HG03469 (cell line): Measurements from ENCODE around the gene GBX1.

Source experiments
- ATAC-seq: cut with Tn5 transposase; IDR thresholded peaks from one replicate; pipeline ENCODE4 v1.9.1; 2021; ENCODE audit warnings: mild to moderate bottlenecking, moderate library complexity, moderate number of reproducible peaks; ENCODE audit not compliant: unreplicated experiment

The GBX1 gene

DNA sequence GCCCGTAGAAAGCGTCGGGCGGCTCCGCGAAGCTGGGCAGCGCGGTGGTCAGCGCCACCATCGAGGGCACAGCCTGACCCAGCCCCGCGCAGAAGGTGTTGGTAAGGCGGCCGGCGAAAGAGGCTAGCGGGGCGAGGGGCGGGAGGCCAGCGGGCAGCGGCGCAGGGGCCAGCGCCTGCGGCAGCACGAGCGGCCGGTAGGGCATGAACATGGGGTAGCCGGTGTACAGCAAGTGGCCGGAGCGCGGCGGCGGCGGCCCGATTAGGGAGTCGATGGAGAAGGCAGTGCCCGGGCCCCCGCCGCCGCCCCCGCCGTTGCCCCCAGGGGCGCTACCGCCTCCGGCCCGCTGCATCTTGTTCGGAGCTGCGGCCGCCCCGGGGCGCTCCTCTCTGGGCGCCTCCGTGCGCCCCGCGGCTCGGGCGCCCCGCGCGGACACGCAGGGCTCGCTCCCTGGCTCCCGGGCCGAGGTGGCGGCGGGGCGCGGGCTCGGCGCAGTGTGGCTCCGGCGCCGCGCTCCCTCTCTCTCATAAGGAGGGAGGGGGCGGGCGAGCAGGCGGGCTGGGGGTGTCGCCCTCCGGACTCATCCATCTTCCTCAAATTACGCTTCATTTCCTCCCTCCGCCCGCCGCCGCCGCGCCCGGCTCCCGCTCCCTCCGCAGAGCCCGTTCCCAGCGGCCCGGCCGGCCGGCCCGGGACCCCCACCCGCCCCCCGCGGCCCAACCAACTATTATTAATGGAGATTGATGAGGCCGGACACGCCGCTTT is at the start of gene GBX1:
TSS of gene GBX1 (minus strand) at position 498 of the 765 bp plus-strand sequence. CDS start at position 352, 146 bp downstream.
- no peak for ATAC-seq

DNA sequence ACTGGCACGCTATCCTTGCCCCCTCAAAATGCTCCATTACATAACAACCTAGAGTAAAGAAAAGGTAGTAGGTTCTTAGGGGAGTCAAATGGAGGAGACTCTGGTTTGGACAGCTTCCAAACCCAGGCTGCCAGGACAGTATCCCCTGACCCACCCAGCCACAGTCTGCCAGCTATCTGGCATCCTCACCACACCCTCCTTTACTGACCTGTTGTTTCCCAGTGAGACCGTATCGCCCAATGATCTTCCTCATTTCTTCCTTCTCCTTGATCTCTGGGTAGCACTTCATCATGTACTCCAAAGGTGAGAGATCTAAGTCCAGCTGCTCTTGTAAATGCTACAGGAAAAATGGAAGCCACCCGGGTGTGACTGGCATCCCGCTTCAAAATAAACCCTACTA is 47.9 kb upstream of the GBX1 start:
- no peak for ATAC-seq

DNA sequence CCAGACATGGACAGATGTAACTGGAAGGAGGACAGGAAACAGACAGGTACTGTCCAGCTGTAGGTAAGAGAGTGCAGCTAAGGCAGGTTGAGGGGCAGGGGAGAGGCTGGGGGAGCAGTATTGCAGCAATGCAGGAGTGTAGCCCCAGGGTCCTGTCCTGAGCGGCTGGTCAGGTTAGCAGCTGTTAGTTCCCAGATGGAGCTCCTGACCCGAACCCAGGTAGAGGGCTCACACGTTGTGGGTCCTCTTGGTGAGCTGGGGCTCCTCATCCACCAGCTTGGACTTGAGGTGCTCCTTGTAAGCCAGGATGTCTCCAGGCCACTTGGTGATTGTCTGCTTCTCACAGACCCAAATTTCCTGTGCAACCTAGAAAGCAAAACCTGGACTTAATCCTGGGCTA is 46.3 kb upstream of the GBX1 start:
- no peak for ATAC-seq

DNA sequence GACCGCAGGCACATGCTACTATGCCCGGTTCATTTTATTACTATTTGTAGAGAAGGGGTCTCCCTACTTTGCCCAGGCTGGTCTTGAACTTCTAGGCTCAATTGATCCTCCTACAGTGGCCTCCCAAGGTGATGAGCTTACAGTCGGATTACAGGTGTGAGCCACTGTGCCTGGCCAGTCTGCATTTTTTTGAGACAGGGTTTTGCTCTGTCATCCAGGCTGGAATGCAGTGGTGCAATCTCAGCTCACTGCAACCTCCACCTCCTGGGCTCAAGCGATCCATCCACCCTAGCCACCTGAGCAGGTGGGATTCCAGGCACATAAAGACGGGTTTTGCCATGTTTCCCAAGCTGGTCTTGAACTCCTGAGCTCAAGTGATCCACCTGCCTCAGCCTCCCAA is 45.1 kb upstream of the GBX1 start:
- no peak for ATAC-seq

DNA sequence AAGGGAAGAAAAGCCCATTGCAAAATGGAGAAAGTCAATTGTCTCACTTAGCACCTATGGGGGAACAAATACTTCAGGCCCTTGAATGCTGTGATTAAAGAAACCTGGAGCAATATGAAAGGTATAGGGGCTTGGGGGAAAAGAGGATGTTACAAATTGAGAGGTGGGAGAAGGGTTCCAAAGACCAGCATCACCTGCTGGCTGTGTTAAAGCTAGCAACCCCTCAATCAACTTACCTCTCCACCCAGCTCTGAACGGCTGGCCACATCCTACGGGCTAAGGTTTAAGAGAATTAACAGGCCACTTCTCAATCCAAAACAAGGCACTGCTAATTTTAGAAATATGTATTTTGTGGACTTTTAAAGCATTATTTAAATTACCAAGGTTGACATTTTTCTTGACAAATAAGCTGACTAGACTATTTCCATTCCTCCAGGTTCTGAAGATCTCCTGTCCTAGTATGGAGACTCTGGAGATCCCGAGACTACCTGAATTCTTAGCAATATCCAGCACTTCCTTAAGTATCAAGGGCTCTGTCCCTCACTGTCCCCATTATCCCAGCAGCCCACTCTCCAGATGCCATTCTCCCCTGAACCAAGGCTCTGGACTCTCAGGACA is 43.8 kb upstream of the GBX1 start:
- no peak for ATAC-seq

DNA sequence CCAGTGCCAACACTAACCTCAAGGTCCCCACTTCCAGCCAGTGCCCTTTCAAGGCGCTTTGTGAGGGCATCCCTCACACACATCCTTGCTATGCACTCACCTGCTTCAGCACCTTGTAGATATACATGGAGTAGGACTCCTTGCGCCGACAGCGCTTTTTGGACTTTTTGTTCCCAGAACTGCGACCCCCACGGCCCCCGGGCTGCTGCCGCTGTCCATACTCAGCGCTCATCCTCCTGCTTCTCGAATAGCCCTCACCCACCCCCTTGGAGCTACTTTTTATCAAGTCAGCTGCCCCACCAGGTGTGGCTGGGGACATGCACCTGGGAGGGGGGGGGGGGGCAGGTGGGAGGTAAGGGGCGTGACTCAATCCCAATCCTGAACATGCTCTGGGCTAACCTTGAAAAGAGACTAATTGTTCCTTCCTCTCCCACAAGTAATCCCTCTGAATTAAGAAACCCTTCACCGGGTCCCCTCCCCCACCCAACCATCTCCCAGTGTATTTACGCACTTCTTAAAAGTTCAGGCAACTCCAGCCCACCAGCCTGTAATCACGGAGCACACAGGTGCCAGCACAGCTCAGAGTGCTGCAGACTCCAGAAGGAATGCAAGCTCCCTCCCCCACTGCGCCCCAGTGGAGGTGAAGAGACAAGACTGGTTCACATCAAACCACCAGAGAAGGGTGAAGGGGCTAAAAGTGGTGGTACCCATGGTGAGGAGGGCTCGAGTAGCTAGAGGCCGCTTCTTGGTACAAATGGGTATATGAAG is 42.8 kb upstream of the GBX1 start, which contains the start of gene H2BK1:
TSS of gene H2BK1 (minus strand) at position 402 of the 768 bp plus-strand sequence. CDS start at position 232, 170 bp downstream.
- no peak for ATAC-seq

DNA sequence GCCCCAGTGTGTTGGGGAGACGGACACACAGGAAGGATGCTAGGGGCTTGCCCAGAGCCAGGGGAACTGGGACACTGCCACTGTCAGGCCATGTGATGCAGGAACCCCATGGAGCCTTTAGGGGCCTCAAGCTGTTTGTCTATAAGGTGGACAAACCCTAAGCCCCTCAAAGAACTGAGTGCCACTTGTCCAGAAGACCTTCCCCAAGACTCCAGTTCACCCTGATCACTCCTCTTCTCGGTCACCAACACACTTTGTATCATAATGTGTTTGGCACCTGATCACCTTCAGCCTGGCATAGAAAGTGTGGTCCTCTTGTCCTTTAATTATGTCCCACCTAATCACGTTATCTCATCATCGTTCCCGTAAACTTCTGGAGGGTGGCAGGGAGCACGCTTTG is 42.1 kb upstream of the GBX1 start:
- ATAC-seq, result no peak

DNA sequence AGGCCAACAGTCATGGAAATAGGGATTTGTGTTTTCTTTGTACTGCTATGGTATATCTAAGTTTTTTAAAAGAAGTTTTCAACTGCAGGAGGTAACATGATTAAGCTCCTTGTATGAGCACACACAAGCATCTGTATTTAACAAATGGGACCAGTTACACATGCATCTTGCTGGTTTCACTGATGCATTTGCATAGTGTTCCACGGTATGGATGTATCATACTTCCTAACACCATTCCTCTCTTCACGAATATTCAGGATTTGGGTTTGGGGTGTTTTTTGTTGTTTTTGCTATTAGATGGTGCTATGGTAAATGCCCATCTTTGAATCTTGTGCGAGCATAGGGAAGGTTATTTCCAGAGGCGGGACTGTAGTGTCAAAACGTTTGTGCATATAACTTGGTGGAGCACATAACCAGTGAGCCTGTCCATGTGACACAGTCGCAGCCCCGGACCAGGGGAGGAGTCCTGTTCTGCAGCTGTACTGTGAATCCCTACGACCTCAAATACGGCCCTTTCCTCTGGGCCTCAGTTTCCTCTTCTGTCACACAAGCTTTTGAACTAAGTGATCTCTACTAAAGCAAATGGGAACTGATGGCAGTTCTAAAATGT is 40.9 kb upstream of the GBX1 start:
- ATAC-seq, result no peak

DNA sequence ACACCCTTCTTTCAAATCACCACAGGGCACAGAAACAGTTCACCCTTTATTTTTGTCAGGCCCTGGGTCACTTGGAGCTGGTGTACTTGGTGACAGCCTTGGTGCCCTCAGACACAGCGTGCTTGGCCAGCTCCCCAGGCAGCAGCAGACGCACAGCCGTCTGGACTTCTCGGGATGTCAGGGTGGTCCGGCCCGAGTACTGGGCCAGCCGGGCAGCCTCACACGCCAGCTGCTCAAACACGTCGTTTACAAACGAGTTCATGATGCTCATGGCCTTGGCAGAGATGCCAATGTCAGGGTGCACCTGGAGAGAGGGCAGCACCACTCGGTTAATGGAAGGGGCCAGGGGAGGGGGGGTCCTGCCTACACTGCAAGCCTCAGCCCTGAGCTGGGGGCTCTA is 40.3 kb upstream of the GBX1 start:
- ATAC-seq, result no peak

DNA sequence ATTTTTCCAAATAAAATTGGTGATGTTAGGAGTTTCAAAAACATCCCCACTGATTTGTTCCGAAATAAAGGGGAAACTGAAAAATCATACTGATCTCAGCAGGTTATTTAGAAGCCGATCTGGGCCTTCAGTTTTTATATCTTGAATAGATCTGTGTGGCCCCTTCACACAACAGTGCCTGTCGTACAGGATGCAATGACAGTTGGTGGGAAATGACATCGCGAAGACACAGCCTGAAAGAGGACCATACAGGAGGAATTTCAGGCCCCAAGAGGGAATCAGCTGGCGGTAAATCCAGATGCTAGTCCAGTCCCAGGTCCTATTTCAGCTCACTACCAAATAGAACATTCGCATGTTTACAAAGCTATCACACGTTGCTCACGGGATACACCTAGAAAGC is 39.8 kb upstream of the GBX1 start:
- no peak for ATAC-seq

DNA sequence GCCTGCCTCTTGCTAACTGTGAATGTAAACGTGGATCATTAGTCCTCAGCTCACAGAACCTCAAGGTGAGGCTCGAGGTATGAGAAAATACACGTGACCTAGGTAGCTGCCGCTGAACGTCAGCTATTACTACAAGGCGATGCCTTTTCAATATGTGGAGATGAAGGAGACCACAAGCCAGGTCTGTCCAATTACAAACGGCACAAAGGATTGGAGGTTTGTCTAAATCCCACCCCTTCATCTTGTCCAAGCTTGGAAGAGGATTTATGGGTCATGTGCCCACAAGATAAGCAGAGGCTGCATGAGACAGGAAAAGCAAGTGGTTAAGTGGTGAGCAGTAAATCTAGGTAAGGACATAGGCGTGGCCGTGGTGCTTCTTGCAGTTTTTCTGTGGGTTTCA is 39.4 kb upstream of the GBX1 start:
- no peak for ATAC-seq

DNA sequence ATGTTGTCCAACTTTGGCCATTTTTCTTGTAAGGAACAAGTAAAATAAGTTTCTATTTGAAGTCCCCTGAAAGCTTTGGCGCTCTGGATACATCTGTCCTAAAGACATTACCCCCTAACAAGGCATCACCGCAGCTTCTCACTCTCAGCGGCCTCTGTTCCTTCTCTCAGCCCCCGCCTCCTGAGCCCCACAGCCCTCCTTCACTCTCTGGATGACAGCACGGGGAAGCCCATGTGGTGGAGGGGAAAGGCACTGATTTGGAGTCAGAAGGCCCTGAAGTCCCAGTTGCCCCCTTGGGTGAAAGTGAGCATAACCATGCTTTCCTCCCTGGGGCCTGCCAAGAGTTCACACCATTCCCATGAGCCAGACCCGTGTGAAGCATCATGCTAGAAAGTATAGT is 38.2 kb upstream of the GBX1 start:
- no peak for ATAC-seq

DNA sequence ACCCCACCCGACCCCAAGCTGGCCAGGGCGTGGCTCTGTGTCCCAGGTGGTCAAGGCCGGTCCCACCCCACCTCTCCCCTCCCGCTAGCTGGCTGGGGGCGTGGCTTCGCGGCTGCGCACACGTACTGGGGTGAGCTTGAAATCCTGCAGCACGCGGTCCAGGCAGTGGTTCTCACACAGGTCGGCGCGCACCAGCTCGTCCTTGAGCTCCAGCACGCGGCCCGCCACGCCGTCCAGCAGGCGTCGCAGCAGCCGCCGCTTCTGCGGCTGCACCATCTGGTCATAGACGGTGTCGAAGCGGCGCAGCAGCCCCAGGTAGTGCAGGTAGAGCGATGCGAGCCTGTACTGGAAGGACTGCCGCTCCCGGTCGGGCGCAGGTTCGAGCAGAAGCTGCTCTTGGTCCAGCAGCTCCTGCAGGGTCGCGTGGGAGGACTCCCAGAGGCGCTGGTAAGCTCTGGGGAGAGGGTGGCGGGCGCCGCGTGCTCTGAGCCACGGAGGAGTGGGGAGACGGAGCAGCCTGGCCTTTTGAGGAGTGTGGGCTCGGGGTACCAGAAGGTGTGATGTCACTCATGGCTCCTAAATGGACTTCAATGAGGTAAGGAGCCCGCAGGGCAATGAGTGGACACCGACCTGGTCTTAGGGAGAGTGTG is 37.0 kb upstream of the GBX1 start:
- ATAC-seq, result no peak

DNA sequence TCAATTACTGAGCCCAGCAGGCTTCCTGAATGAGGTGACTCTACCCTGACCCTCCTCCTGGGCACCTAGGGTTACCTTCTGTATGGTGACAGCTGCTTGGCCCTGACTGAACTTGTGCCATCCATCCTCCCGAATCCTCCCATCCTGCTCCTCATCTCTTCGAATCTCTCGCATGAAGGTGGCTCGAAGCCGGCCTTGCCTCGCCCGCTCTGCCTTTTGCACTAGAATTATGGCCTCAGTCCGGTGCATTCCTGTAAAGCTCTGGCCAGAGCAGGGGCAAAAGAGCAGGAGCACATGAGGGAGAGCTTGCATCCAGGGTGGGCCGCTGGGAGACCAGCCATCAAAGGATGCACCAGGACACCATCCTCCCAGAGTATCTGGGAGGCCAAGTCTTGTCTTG is 35.3 kb upstream of the GBX1 start:
- ATAC-seq, result no peak

DNA sequence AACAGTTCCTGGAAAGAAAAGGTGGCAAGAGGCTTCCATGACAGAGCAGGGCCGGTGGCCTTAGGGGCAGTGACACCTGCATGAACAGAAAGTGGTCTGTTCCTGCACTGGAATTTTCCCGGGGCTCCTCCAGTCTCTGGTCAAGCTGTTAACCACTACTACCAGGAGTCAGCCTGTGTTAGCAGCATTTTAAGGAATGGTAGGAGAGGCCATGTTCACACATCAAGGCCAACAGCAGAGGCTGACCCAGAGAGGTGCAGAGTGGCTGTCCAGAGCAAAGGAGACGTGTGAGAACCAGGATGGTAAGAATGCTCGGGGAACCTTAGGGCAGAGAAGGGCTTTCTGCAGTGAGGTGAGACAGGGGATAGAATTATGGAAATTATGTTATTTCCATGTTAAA is 34.3 kb upstream of the GBX1 start:
- ATAC-seq, result no peak

DNA sequence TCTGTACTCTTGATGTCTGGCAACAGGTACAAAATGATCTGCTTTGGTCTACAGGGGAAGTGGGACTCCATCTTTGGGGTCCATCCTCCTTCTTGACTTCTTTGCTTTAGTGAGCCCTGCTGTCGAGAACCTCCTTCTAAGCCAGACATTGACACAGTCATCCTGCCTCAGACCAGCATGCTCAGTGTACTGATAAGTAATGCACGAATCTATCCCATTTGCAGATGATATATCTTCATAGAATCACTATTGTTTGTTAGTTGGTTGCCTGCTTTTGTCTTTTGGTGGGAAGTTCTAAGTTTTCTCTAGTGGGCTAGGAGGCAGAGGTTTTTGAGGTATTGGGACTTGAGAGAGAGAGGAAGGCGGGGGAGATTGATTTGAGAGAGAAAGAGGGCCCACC is 33.9 kb upstream of the GBX1 start:
- no peak for ATAC-seq

DNA sequence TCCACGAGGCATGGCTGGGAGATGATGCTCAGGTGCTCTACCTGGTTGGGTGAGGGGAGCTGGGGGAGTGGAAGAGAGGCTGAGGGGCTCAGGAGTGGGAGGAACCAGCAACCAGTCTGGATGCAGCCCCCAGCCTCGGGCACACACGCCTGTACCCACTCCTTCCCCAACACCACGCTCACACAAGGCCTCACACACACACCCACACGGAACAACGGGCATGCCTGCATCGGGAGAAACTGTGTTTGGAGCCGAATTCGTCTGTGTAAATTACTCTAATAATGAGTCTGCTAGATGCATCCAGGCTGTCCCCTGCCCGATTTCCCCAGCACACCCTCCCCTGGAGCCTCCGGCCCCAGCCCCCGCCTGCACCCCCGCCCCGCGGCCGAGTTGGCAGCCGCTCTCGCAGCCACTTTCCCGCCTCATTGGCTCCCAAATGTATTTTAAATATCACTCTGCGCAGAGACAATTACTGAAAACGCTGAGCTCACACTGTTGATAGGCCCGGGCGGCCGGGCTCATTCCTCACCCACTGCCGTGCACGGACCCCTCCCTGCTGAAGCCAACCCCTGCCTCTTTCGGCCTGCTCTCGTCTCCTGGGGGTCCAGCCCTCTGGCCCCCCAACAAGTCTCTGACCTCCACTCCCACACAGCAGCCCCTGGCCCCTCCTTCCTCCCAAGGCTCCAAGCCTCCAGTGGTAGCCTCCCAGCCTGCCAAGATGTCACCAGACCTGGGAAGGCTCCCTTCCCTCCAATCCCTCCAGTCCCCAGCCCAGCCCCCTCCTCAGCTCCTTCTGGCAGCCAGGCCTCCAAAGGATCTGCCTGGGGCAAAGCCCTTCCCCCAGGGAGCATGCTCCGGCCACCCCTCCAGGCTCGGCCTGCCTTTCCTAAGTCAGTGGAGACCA is 31.7 kb upstream of the GBX1 start:
- no peak for ATAC-seq

DNA sequence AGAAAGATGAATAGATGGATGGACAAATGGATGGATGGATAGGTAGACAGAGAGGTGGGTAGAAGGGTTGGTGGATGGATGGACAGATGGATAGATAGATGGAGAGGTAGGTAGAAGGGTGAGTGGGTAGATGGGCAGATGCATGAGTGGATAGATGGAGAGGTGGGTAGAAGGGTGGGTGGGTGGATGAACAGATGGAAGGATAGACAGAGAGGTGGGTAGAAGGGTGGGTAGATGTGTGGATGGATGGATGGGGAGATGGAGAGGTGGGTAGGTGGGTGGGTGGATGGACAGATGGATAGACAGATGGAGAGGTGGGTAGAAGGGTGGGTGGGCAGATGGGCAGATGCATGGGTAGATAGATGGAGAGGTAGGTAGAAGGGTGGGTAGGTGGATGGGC is 30.4 kb upstream of the GBX1 start:
- no peak for ATAC-seq

DNA sequence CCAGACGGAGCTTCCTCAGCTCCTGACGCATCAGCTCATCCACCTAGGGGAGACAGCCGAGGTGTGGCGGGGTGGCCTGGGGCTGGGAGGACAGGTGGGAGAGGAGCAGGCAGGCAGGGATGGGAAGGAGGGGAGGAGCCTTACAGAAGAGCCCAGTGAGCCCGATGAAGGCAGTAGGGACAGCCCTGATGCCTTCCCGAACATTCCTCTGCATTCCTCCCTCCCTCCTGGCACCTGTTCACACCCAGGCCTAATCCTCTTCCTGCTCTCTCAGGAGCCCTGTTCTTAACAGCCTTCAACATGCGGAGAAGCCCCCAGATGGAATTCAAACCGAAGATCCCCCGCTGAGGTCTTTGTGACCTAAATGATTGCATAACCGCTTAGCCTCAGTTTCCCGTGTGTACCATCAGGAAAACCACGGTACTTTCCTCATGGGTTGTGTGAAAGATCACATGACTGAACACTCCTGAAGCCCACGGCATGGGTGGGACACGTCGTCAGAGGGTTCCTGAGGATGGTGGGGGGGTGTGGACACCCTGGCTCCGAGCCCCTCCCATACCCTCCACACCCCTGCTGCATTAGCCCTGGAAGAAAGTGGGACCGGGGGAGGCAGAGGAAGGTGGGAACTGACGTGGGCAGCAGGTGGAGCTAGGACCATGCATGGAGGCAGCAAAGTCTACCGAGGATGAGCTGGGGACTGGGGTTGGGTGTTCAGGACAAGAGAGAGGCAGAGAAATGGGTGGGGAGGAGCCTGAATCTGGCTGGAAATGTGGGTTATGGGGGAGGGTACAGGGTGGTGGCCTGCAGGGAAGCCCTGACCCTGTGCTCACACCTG is 28.3 kb upstream of the GBX1 start:
- ATAC-seq, result no peak
